HG03378 (cell line): Measurements from ENCODE around the gene OTUB1.
A peak's percentile ranks its signal among the peaks of the same experiment; 100 is the strongest.
"Not testable (repeated sequence)": the region's sequence is repeated elsewhere in the genome, so short reads cannot be mapped to it uniquely, and the experiment has no call there.

ENCODE experiments used
- ATAC-seq: cut with Tn5 transposase; IDR thresholded peaks from one replicate; pipeline ENCODE4 v1.9.1; 2021; ENCODE audit warnings: mild to moderate bottlenecking, moderate library complexity; ENCODE audit not compliant: unreplicated experiment

OTUB1 gene

GRCh38 chr11:63986156-63986931 is at the start of gene OTUB1:
Gene OTUB1 (plus strand): TSS chr11:63986438. CDS start chr11:63986457, 19 bp downstream.
- peak; percentile 70 for ATAC-seq

DNA sequence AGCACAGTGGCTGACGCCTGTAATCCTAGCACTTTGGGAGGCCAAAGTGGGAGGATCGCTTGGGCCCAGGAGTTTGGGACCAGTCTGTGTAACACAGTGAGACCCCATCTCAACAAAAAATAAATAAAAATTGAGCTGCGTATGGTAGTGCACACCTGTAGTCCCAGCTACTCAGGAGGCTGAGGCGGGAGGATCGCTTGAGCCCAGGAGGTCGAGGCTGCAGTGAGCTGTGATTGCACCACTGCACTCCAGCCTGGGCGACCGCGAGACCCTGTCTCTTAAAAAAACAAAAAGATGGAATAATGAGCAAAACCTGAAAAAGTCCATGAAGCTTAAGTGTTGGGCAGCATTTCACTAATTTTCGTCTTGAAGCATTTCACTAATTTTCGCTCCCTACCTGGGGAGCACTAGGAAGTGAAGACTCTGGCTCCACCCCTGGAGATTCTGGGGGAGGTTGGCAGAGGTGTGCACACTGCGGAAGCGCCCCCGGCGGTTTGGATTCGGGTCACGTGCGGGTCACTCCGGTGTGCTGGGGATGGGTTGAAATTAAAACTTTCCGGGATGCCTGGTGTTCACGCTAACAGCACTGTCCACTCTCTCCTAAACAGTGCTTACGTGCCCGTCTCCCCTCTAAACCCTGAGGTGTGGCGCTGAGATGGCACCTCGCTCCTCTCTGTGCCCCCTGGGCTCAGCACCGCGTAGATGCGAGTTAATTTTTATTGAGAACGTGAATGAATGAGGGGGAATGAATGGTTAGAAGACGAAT is 48.3 kb upstream of the OTUB1 start:
- peak; percentile 29 for ATAC-seq

DNA sequence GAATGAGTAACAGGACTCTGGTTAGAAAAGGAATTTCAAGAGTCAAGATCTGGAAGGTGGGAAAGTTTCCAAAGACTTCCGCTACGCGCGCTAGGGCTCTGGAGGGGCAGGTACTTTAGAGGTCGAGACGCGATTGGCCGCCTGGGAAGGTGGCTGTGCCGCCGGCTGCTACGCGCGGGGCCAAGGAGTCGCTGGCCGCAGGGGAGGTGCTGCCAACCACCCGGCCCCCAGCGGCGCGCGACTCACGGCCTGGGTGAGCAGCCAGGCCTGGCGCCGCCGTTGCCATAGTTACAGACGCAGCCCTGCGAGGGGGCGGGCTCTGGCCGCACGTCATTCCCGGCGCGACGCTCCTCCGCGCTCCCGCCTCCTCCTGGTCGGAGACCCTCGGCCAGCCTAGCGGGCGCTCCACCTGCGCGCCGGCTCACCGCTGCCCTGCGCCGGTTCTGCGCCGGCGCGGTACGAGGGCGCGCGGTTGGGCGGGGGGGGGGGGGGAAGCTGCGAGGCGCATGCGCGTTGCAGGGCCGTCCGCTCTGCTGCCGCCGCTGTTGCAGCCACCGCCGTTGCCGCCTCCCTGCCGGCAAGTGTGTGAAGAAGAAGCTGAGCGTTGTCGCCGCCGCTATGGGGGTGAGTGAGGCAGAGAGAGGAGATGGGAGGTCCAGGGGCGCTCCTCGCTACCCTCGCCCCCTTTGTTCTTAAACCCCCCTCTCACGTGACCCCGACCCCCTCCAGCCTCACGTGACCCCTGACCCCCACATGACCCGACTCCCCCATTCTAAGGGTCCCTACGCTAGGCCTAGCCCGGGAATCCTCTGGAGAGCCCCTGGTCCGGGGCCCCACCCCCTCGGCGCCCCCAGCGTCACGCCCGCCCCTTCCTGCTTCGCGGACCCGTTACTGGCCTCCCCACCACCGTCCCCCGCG is 47.5 kb upstream of the OTUB1 start, which contains the start of gene NAA40:
NAA40 (plus strand) TSS at position 524 of the 918 bp plus-strand sequence; CDS start at position 619, 95 bp downstream.
- peak; percentile 76 for ATAC-seq

DNA sequence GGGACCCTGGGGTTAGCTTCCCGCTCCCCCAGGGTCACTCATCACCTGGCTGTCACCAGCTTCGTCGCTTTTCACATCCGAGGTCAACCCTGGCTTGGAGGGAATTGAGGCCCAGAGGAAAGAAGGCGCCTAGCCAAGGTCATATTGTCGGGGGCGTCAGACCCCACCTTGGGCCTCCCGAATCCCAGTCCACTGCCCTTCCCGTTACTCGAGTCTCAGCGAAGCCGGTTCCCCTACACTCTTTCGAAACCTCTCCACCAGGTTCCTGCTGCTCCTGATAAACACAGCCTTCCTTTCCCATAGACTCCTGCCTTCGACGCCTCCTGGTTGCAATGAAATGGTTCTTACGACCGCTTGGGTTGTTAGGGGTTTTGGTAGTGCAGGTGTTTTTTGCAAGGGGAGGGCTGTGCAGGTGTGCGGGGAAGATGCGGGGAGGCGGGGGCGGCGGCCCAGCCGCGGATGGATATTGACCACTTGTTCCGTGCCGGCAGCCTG is 46.8 kb upstream of the OTUB1 start:
- ATAC-seq: no peak

DNA sequence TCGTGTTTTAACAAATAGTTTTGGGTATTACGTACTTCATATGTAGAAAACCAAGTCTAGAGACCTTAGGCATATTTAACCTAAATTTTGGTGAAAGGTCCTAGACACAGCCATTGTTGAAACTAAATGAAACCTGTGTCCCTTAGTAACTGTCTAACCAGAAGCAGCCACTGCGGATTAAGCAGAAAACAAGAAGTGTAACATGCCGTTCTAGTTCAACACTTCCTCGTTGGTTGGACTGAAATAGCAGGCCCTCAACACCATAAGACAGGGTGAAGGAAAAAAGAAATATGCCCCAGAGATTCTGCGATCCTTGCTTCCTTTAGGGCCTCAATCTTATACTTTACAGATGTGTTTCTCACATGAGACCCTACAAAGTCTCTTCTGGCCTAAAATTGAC is 45.5 kb upstream of the OTUB1 start:
- ATAC-seq: no peak

DNA sequence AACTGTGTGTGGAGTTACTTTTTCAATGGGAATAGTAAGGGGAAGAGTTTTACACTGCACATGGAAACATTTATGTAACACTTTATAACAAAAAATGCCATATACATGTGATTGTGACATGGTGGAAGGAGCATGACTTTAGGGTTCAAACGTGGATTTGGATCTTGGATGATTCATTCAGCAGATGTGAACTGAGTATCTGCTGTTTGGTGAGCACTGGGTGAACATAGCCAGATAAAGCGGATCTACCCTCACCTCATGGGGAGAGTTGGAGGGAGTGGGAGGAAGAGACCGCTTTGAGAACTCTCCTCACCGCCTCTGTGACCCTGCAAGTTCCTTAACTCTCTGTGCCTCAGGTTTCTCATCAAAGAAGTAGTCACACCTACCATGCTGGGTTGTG is 44.3 kb upstream of the OTUB1 start:
- no peak for ATAC-seq

GRCh38 chr11:63942803-63943202 is 43.4 kb upstream of the OTUB1 start:
- ATAC-seq: no peak

- ATAC-seq: no peak
Observed at GRCh38 chr11:63944987-63945386, 41.3 kb upstream of the OTUB1 start.

DNA sequence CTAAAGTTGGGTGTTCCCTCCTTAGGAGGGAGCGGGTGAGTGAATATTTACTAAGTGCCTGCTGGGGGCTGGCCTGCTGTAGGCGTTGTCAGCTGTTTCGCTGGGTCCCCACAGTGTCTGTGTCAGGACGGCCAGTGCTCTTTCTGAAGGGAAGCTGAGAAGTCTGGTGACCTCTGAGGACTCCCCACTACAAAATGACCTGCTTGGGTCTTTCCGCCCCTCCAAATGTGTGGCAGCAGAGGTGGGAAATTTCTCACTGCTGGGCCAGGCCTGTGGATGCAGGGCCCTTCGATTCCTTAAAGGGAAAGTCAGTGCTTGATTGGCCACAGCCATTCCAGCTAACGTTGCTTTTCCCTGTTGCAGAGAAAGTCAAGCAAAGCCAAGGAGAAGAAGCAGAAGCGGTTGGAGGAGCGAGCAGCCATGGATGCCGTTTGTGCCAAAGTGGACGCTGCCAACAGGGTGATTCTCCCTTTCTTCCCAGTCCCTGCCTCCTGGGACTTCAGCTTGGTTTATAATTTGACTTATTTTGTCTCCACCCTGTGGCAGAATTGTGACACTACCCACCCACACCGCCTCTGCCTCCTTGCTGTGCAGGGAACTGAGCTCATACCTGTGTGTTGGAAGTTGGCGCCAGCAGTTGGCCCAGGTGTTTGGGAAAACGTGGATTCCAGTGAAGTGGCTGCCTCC is 40.6 kb upstream of the OTUB1 start:
- ATAC-seq: no peak

DNA sequence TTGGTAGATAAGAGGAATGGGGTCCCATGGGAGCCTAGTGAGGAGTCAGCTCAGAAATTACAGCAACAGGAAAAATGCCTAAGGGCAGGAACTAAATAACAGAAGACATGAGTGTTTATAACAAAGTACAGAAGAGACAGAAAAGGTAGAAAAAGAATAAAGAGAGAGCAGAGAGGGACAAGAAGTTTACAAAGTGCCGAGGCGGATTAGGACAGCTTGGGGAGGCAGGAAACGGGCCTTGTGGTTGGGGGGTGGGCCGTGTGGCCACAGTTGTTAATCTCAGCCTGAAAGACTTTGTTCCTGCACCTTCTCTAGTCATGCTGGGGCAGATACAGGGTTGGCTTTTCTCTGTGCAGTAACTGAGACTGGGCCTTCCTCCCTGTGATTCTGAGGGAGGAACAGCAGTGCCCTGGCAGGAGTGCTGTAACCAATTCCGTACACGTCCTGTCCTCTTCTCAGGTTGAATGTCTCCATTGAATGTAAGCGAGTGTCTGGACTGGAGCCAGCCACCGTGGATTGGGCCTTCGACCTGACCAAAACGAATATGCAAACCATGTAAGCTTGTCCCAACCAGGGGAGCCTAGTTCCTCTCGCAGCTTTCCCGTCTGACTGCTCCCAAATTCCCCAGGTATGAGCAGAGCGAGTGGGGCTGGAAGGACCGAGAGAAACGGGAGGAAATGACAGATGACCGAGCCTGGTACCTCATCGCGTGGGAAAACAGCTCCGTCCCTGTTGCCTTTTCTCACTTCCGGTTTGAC is 34.3 kb upstream of the OTUB1 start:
- ATAC-seq: no peak

DNA sequence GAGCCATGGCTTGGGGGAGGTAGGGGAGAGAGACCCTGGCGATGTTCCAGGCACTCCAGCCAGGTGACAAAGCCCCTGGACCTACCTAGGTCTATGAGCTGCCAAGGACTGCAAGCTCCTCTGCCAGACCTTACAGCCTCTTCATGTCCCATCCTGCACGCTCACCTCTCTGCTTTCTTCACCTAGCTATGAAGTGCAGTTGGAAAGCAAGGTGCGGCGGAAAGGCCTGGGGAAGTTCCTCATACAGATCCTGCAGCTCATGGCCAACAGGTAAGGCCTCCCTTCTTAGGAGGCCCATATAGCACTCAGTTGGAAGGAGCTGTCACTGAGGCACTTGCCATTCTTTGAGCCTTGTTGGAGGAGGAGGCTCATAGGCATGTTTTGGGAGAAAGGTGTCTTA is 33.7 kb upstream of the OTUB1 start:
- no peak for ATAC-seq

DNA sequence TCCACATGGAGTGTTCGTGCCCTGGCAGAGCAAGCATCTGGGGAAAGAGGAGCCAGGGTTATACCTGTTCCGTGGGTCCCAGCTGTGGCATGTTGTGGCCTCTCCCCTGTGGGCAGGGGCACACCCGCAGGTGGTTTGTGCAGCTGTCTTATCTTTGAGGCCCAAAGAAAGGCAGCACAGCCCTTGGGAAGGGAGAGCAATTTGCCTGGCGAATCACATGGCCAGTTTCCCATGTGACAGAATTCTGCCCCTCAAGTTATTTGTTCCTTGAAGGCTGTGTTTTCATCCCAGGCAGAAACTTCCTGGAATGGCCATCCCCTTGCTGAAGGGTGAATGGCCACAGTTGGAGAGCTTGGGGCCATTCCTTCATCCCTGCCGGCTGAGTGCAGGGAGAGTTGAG is 28.2 kb upstream of the OTUB1 start:
- ATAC-seq: no peak

DNA sequence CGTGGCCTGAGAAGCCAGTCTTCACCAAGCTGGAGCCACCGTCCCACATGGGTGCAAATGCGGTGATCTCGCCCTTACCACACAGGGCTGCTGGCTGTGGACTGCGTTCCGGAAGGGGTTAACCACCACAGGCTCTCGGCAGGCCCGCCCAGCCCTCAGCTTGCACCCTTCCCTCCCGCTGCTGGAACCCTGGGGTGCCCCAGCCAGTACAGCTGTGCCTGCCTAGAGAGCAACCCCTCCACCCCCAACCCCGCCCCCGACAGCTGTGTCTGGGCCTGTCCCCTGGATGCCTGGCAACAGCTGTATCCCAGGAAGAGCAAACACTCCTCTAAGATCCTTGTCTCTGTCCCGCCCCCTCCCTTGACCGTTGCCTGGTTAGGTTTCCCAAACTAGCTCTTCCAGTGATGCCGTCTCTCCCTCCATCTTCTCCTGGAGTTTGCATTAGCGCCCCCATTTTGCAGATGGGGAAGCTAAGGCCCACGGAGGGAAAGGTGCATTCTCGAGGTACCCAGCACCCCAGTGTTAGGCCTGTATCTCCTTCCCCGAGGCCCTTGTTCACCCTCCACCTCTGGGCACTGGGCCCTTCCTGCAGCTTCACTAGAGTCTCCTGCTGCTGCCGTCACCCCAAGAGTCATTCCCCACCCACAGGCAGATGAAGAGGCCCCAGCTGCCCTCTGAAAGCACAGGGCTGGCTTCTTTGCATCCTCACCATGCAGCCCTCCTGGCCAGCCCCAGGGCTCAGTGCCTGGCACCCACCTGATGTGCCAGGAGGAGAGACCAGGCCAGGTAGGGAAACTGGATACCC is 24.4 kb upstream of the OTUB1 start:
- ATAC-seq: no peak

DNA sequence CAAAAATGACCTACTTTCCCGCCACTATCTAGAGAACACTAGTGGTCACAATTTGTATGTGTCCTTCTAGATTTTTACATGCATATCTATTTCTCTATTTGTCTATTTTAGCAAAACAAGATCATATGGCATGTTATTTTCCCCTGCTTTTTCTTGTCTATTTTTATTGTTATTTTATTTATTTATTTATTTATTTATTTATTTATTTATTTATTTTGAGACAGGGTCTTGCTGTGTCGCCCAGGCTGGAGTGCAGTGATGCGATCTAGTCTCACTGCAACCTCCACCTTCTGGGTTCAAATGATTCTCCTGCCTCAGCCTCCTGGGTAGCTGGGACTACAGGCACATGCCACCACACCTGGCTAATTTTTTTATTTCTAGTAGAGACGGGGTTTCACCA is 22.3 kb upstream of the OTUB1 start:
- not testable (repeated sequence) for ATAC-seq

GRCh38 chr11:63966444-63966843 is 19.8 kb upstream of the OTUB1 start:
- no peak for ATAC-seq

DNA sequence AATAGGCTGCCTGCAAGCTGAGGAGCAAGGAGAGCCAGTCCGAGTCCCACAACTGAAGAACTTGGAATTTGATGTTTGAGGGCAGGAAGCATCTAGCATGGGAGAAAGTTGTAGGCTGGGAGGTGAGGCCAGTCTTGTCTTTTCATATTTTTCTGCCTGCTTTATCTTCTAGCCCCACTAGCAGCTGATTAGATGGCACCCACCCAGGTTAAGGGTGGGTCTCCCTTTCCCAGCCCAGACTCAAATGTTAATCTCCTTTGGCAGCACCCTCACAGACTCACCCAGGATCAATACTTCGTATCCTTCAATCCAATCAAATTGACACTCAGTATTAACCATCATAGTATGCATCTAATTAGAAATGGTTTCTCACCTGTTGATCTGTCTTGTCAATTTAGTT is 16.8 kb upstream of the OTUB1 start:
- ATAC-seq: no peak

DNA sequence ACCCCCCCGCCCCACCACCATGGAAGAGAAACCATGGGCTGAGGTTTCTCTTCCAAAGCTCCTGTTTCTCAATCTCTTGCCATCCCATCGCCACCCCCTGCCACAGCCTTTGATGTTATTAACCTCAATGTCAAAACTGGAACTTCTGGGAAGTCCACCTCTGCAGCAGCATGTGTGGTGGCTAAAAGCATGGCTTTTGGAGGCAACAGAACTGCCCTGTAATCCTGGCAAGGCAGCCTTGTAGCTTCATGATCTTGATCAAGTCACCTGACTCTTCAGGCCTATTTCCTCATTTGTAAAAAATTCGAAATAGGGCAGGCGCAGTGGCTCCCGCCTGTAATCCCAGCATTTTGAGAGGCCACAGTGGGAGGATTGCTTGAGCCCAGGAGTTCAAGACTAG is 15.3 kb upstream of the OTUB1 start:
- no peak for ATAC-seq

DNA sequence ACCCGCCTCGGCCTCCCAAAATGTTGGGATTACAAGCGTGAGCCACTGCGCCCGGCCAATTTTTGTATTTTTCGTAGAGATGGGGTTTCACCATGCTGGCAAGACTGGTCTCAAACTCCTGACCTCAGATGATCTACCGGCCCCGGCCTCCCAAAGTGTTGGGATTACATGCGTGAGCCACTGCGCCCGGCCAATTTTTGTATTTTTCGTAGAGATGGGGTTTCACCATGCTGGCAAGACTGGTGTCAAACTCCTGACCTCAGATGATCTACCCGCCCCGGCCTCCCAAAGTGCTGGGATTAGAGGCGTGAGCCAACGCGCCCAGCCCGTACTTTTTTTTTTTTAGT is 12.4 kb upstream of the OTUB1 start:
- ATAC-seq: not testable (repeated sequence)
